ENCODE results near the gene SIRPB2. TPM values are rescaled to one million over a fixed set of nuclear protein-coding genes. Genes with fewer than 3 reads are reported as not detected.

SIRPB2 gene
- polyA plus RNA-seq, 1 donor from 2014 or later = not detected

DNA sequence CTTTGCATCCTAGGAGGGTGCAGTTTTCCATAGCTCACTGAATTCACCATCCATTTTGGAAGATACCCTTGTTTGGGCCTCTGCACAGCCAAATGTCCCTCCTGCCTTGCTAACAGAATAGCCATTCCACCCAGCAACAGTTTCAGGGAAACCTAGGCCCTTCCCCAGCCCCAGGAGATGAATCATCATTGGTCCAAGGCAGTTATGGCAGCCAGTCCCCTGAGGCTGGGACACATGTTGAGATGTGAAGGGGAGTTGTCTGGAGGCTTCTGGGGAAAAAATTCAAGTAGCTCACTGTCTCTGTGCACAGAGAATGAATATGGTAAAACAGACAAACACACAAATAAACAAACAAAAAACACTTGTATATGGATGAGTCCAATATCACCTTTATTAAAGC lies 17.4 kb upstream of the SIRPB2 start:
- no peak overlapping the region for H2AFZ ChIP-seq (ENCODE audit: low read depth, low read length)
- TF ChIP-seq EZH2 (IDR thresholded peaks at IDR 0.05; ENCODE audit: borderline replicate concordance, insufficient read depth, low read length, poor library complexity, severe bottlenecking) (no peak), POLR2AphosphoS5 (IDR thresholded peaks at IDR 0.05) (no peak), SMC3 (conservative IDR thresholded peaks at IDR 0.05; ENCODE audit: poor library complexity) (no peak), EP300 (conservative IDR thresholded peaks at IDR 0.05; ENCODE audit: poor library complexity, severe bottlenecking) (no peak), RAD21 (conservative IDR thresholded peaks at IDR 0.05) (no peak), TAF1 (IDR thresholded peaks at IDR 0.05; ENCODE audit: low read depth) (no peak), MXI1 (conservative IDR thresholded peaks at IDR 0.05; ENCODE audit: poor library complexity, severe bottlenecking) (no peak)
- TF ChIP-seq, protein P1, sequence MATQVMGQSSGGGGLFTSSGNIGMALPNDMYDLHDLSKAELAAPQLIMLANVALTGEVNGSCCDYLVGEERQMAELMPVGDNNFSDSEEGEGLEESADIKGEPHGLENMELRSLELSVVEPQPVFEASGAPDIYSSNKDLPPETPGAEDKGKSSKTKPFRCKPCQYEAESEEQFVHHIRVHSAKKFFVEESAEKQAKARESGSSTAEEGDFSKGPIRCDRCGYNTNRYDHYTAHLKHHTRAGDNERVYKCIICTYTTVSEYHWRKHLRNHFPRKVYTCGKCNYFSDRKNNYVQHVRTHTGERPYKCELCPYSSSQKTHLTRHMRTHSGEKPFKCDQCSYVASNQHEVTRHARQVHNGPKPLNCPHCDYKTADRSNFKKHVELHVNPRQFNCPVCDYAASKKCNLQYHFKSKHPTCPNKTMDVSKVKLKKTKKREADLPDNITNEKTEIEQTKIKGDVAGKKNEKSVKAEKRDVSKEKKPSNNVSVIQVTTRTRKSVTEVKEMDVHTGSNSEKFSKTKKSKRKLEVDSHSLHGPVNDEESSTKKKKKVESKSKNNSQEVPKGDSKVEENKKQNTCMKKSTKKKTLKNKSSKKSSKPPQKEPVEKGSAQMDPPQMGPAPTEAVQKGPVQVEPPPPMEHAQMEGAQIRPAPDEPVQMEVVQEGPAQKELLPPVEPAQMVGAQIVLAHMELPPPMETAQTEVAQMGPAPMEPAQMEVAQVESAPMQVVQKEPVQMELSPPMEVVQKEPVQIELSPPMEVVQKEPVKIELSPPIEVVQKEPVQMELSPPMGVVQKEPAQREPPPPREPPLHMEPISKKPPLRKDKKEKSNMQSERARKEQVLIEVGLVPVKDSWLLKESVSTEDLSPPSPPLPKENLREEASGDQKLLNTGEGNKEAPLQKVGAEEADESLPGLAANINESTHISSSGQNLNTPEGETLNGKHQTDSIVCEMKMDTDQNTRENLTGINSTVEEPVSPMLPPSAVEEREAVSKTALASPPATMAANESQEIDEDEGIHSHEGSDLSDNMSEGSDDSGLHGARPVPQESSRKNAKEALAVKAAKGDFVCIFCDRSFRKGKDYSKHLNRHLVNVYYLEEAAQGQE (IDR thresholded peaks at IDR 0.05; ENCODE audit: borderline replicate concordance) = no peak
- TF ChIP-seq, protein P2, sequence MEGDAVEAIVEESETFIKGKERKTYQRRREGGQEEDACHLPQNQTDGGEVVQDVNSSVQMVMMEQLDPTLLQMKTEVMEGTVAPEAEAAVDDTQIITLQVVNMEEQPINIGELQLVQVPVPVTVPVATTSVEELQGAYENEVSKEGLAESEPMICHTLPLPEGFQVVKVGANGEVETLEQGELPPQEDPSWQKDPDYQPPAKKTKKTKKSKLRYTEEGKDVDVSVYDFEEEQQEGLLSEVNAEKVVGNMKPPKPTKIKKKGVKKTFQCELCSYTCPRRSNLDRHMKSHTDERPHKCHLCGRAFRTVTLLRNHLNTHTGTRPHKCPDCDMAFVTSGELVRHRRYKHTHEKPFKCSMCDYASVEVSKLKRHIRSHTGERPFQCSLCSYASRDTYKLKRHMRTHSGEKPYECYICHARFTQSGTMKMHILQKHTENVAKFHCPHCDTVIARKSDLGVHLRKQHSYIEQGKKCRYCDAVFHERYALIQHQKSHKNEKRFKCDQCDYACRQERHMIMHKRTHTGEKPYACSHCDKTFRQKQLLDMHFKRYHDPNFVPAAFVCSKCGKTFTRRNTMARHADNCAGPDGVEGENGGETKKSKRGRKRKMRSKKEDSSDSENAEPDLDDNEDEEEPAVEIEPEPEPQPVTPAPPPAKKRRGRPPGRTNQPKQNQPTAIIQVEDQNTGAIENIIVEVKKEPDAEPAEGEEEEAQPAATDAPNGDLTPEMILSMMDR (IDR thresholded peaks at IDR 0.05; ENCODE audit: poor library complexity, severe bottlenecking) = no peak
- H3K4me3 ChIP-seq (ENCODE audit: low read length) = no peak overlapping the region
- H3K27ac ChIP-seq (ENCODE audit: low read length) = no peak overlapping the region
- H3K36me3 ChIP-seq (ENCODE audit: insufficient read depth, low read length) = no peaks in the 10 kb centered on the region
- no peaks in the 10 kb centered on the region for H3K79me2 ChIP-seq (replicated peaks; ENCODE audit: insufficient read depth, low read length)
- H3K9me3 ChIP-seq (ENCODE audit: low read length) = no peaks in the 10 kb centered on the region
- H4K20me1 ChIP-seq (ENCODE audit: insufficient read depth) = no peaks in the 10 kb centered on the region
- H3K4me2 ChIP-seq (ENCODE audit: low read length) = no peak overlapping the region
- H3K9ac ChIP-seq (ENCODE audit: low read length) = no peak overlapping the region
- no peaks in the 10 kb centered on the region for H3K27me3 ChIP-seq (ENCODE audit: insufficient read depth, low read depth, low read length)
- no peaks in the 10 kb centered on the region for H3F3A ChIP-seq (ENCODE audit: insufficient read depth, low read length, poor library complexity, severe bottlenecking)
- no peaks in the 10 kb centered on the region for H3K9me2 ChIP-seq (ENCODE audit: insufficient read depth, low read length)

DNA sequence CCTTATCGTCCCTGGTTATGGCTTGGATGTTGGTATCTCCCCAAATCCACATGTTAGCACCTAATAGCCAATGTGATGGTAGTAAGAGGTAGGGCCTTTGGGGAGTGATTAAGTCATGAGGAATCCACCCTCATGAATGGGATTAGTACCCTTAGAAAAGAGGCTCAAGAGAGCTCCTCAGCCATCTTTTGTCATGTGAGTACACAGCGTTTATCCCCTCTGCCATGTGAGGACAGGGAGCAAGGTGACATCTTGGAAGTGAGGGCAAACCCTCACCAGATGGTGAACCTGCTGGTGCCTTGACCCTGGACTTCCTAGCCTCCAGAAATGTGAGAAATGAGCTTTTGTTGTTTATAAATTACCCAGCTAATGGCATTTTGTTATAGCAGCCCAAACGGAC lies 16.1 kb upstream of the SIRPB2 start:
- Histone ChIP-seq H3K36me3 (ENCODE audit: insufficient read depth, low read length) (no peaks in the 10 kb centered on the region), H3K27ac (ENCODE audit: low read length) (no peak overlapping the region), H3K9ac (ENCODE audit: low read length) (no peak overlapping the region), H3K4me2 (ENCODE audit: low read length) (no peak overlapping the region), H3K79me2 (replicated peaks; ENCODE audit: insufficient read depth, low read length) (no peaks in the 10 kb centered on the region), H2AFZ (ENCODE audit: low read depth, low read length) (no peak overlapping the region), H3K4me3 (ENCODE audit: low read length) (no peak overlapping the region), H3K9me2 (ENCODE audit: insufficient read depth, low read length) (no peaks in the 10 kb centered on the region), H3K9me3 (ENCODE audit: low read length) (no peaks in the 10 kb centered on the region), H4K20me1 (ENCODE audit: insufficient read depth) (no peaks in the 10 kb centered on the region), H3K27me3 (ENCODE audit: insufficient read depth, low read depth, low read length) (no peaks in the 10 kb centered on the region), H3F3A (ENCODE audit: insufficient read depth, low read length, poor library complexity, severe bottlenecking) (no peaks in the 10 kb centered on the region)
- TF ChIP-seq MXI1 (conservative IDR thresholded peaks at IDR 0.05; ENCODE audit: poor library complexity, severe bottlenecking) = no peak
- TF ChIP-seq TAF1 (IDR thresholded peaks at IDR 0.05; ENCODE audit: low read depth) = no peak
- no peak for TF ChIP-seq EP300 (conservative IDR thresholded peaks at IDR 0.05; ENCODE audit: poor library complexity, severe bottlenecking)
- TF ChIP-seq, protein P1 (IDR thresholded peaks at IDR 0.05; ENCODE audit: borderline replicate concordance) = no peak
- no peak for TF ChIP-seq POLR2AphosphoS5 (IDR thresholded peaks at IDR 0.05)
- no peak for TF ChIP-seq RAD21 (conservative IDR thresholded peaks at IDR 0.05)
- TF ChIP-seq SMC3 (conservative IDR thresholded peaks at IDR 0.05; ENCODE audit: poor library complexity) = no peak
- TF ChIP-seq, protein P2 (IDR thresholded peaks at IDR 0.05; ENCODE audit: poor library complexity, severe bottlenecking) = no peak
- no peak for TF ChIP-seq EZH2 (IDR thresholded peaks at IDR 0.05; ENCODE audit: borderline replicate concordance, insufficient read depth, low read length, poor library complexity, severe bottlenecking)
